IPS DF 6.9 (cell line): ENCODE data around the gene DOHH.
"Not testable (repeated sequence)": the region's sequence is repeated elsewhere in the genome, so short reads cannot be mapped to it uniquely, and the experiment has no call there.

Source experiments
- DNase-seq: peaks from one replicate; pipeline ENCODE4 v3.0.0-alpha.2; 2013; ENCODE audit warnings: low read depth, low spot score
- H3K27ac ChIP-seq: one replicate; pipeline ENCODE4 v1.5.1; 2013; ENCODE audit warnings: low read length, control low read depth
- H3K27me3 ChIP-seq: 2 replicates; pipeline ENCODE4 v1.6.1; 2013; ENCODE audit warnings: mild to moderate bottlenecking, low read length; ENCODE audit not compliant: control insufficient read depth, insufficient read depth
- H3K36me3 ChIP-seq: 2 replicates; pipeline ENCODE4 v1.6.1; 2013; ENCODE audit warnings: low read length; ENCODE audit not compliant: control insufficient read depth, insufficient read depth
- H3K4me1 ChIP-seq: 2 replicates; pipeline ENCODE4 v1.6.1; 2013; ENCODE audit warnings: low read length; ENCODE audit not compliant: control insufficient read depth, insufficient read depth
- H3K4me3 ChIP-seq: 2 replicates; pipeline ENCODE4 v1.5.1; 2013; ENCODE audit warnings: mild to moderate bottlenecking, low read length
- H3K9me3 ChIP-seq: 2 replicates; pipeline ENCODE4 v1.6.1; 2013; ENCODE audit warnings: low read length, inconsistent platforms; ENCODE audit not compliant: control insufficient read depth, insufficient read depth
- WGBS: extraction: QIAGEN DNeasy Blood & Tissue Kit; methylation state at CpG from one replicate; pipeline ENCODE4 v1.1.7; 2013; ENCODE audit warnings: mixed read lengths, missing lambda C conversion rate; ENCODE audit not compliant: insufficient read length, insufficient coverage; 5-methylcytosine and 5-hydroxymethylcytosine counted together

The DOHH gene

DNA sequence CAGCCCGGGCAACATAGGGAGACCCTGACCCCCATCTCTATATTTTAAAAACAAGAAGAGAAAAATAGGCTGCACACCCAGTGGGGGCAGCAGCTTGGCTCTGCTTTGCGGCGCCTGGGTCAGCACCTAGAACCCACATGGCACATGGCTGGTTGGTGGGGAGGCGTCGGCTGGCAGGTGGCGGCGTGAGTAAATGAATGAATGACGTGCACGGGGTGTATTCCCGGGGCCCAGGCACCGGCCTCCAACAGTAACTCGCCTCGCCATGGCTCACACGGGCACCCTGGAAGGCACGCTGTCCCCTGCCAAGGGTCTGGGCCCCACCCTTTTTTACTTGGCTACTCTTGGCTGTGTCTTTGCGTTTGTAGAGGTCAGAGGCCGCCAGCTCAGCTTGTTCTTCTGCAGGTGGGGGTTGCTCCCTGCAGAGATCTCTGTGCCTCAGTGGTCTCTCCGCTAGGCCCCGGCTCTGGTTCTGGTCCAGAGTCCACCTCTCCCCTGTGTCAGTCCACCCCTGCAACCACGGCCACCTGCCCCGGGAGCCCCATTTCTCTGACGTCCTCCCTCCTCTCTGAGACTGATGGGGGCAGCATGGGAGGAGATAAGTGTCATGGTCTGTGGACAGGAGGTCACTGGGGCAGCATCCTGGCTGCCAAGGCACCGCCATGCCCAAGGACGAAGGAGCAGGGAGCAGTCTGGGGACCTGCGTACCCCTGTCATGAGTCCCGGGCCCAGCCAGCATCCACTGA is 11.2 kb upstream of the DOHH start:
- Histone ChIP-seq H3K4me3 (no peak overlapping the region), H3K27ac (no peak overlapping the region), H3K36me3 (peaks cover 2% of the 10 kb centered on the region; the same call in 1 of the 2 replicates), H3K9me3 (no peaks in the 10 kb centered on the region), H3K27me3 (no peaks in the 10 kb centered on the region), H3K4me1 (peaks cover 3% of the 10 kb centered on the region; the same call in 1 of the 2 replicates)
- DNase-seq, result no peak
- no CpG with 5 or more reads among the region's 26 CpGs for WGBS

DNA sequence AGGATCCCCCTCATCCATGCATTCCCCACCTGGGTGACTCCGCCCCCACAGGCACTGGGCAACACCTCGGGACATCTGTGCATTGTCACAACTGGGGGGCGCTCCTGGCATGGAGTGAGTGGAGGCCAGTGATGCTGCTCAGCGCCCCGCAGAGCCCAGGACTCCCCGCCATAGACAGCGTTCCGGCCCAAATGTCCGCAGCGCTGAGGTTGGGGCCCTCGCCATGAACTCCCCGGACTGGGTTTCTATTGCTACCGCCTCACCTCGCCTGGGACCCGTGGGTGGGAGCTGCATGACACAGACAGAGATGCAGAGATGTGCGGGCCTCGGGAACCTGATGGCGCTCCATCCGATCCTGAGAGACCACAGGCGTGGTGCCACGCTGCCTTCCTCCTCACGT is 10.3 kb upstream of the DOHH start:
- peaks cover 1% of the 10 kb centered on the region; the same call in 1 of the 2 replicates for H3K4me1 ChIP-seq
- no peaks in the 10 kb centered on the region for H3K27me3 ChIP-seq
- DNase-seq, result no peak
- H3K36me3 ChIP-seq, result peaks cover 2% of the 10 kb centered on the region; the same call in 1 of the 2 replicates
- H3K9me3 ChIP-seq, result no peaks in the 10 kb centered on the region
- no peak overlapping the region for H3K4me3 ChIP-seq
- WGBS, result no CpG with 5 or more reads among the region's 22 CpGs
- H3K27ac ChIP-seq, result no peak overlapping the region

DNA sequence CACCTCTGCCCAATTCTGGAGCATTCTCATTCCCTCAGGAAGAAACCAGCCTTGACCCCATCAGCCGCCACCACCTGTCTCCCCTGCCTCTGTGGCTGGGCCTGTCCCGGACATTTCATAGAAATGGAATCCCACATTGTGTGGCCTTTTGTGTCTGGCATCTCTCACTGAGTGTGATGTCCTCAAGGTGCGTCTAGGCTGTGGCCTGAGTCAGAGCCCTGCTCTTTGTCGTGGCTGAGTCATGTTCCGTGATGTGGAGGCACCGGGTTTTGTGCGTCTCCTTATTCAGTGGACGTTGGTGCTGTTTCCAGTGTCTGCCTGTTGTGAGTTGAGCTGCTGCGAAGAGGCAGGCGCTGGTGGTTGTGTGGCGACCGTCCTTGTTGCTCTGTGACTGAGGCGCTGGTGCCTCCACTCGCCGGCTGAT is 9.1 kb upstream of the DOHH start:
- H3K4me1 ChIP-seq, result peaks cover 1% of the 10 kb centered on the region

DNA sequence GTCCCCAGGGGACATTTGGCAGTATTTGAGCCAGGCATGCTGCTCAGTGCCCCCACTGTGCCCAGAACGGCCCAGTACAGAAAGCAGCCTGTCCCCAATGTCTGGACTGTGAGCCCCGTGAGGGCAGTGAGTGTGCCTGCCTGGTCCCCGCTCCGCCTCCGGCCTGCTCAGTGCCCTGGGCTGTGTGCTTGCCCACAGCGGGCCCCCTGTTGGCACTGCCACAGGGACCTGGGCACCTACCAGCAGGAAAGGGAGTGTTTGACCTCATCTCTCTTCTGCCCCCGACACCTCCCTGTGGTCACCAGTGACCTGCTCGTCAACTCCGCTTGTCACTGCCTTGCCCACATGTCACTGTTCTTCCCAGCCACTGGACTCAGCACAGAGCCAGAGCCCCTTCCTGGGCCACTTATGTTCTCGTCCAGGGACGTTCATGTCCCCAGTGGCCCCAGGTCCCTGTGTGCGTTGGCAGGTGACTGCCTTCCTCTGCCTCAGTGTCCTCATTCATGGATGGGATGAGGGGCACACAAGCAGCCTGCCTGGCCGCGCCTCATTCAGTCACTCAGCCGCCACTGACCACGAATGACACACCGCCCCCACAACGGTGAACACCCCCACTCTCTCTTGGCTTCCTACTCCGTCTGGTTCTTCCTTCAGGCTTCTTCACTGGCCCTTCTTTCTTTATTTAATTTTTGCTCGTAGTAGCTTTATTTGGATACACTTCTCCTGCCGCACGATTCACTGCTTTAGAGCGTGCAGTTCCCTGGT is 8.5 kb upstream of the DOHH start:
- no CpG with 5 or more reads among the region's 23 CpGs for WGBS
- Histone ChIP-seq H3K4me1 (peaks cover 1% of the 10 kb centered on the region), H3K27ac (no peak overlapping the region), H3K27me3 (no peaks in the 10 kb centered on the region), H3K9me3 (no peaks in the 10 kb centered on the region), H3K4me3 (no peak overlapping the region), H3K36me3 (peaks cover 2% of the 10 kb centered on the region; the same call in 1 of the 2 replicates)
- DNase-seq, result no peak

More for the DNA sequence above, 9.1 kb upstream of the DOHH start:
- Histone ChIP-seq H3K4me3 (no peak overlapping the region), H3K9me3 (no peaks in the 10 kb centered on the region), H3K27me3 (no peaks in the 10 kb centered on the region), H3K36me3 (peaks cover 2% of the 10 kb centered on the region; the same call in 1 of the 2 replicates), H3K27ac (no peak overlapping the region)
- no peak for DNase-seq
- no CpG with 5 or more reads among the region's 15 CpGs for WGBS

DNA sequence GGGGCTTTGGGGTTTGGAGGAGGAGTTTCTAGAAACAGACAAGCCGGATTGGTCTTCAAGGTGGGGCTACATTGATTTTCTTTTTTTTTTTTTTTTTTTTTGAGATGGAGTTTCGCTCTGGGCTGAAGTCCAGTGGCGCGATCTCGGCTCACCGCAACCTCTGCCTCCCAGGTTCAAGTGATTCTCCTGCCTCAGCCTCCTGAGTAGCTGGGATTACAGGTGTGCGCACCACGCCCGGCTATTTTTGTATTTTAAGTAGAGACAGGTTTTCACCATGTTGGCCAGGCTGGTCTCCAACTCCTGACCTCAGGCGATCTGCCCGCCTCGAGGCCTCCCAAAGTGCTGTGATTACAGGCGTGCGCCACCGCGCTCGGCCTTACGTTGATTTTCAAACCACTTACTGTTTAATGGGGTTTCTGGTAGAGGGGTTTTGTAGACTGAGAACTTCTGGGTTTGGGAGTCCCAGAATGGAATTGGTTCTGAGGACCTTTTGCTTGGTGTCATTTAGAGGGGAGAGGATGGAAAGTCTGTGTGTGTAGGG is 7.7 kb upstream of the DOHH start:
- H3K36me3 ChIP-seq, DNase-seq, H3K27me3 ChIP-seq, H3K4me1 ChIP-seq, H3K4me3 ChIP-seq, H3K9me3 ChIP-seq, H3K27ac ChIP-seq: not testable (repeated sequence)
- WGBS, result no CpG with 5 or more reads among the region's 18 CpGs

DNA sequence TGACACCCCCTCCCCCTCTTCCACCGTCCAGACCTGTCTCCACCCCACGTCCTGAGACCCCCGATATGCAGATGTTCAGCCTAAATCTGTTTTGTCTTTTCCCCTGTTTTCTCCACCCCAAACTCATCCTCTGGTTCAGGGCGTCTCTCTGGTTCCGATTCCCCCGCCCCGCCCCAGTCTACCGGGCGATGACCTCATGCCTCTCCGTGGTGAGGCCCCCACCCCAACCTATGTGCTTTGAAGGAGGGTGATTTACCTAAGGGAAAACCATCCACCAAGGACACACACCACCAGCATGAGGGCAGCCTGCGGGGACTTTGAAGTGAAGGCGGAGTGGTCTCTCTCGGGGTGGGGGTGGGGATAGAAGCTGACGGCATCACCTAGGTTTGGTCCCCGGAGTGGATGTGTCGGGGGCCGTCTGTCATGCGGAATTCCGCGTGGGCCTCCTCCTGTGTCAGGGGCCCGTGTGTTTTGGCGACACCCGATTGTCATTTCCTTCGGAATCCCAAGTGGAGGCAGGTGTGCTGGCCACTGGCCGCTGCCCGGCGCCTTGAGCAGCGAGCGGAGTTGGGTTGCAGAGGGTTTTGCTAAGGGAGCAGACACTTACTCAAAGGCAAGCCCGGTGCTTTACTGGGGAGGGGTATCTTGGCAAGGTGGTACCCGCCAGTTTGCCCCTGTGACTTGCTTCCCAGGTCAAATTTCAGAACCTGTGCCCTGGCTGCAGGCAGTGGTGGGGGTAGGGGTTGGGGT is 7.1 kb upstream of the DOHH start:
- peak overlapping the region; percentile 70; the same call in 1 of the 2 replicates for H3K4me3 ChIP-seq
- no peaks in the 10 kb centered on the region for H3K9me3 ChIP-seq
- H3K4me1 ChIP-seq, result no peaks in the 10 kb centered on the region; the same call in none of the 2 replicates
- WGBS, result no CpG with 5 or more reads among the region's 31 CpGs
- no peaks in the 10 kb centered on the region for H3K27me3 ChIP-seq
- H3K27ac ChIP-seq, result no peak overlapping the region
- peaks cover 2% of the 10 kb centered on the region; the same call in 1 of the 2 replicates for H3K36me3 ChIP-seq
- DNase-seq, result no peak

DNA sequence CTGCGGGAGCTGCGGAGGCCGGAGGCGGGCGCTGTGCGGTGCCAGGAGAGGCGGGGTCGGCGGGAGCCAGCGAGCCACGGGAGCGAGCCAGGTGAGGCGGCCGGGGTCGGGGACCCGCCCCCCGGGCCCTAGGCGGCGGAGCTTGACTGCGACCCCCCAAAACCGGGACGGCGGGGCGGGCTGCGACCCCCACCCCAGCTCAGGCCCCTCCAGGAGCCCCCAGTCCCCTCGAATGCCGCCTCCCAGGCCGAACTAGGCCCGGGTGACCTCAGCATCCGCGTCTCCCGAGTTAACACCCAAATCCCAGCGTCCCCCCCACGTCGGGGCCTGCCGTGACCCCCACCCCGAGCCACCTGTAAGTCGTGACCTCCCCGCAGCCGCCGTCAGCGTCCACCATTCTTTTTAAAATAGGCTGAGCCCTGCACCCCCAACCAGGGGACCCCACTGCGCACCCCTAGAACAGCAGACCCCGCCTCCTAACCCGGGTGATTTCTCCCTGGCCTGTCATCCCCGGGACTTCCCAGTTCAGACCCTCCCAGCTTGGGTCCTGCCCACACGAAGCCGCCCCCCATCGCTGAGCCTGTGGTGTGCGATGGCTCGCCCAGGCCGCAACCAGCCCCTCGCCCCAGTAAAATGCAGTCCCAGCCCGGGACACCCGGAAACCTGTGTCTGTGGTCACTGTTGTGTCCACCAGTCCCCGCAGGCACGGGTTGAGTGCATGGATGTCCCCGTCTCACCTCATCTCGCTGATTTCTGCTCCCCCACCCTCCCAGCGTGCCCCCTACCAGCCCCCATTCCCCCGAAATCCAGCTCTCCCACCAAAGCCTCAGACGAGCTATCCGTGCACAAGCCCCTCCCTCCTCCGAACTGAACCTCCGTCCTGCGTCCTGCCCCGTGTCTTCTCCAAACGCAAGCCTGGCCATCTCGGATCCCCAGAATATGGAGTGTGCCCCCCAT is 6.2 kb upstream of the DOHH start:
- H3K9me3 ChIP-seq, result no peaks in the 10 kb centered on the region
- no CpG with 5 or more reads among the region's 69 CpGs for WGBS
- no peaks in the 10 kb centered on the region for H3K36me3 ChIP-seq
- no peaks in the 10 kb centered on the region; the same call in 1 of the 2 replicates for H3K4me1 ChIP-seq
- no peak for DNase-seq
- H3K4me3 ChIP-seq, result peak overlapping the region; percentile 70
- no peak overlapping the region for H3K27ac ChIP-seq
- no peaks in the 10 kb centered on the region for H3K27me3 ChIP-seq

DNA sequence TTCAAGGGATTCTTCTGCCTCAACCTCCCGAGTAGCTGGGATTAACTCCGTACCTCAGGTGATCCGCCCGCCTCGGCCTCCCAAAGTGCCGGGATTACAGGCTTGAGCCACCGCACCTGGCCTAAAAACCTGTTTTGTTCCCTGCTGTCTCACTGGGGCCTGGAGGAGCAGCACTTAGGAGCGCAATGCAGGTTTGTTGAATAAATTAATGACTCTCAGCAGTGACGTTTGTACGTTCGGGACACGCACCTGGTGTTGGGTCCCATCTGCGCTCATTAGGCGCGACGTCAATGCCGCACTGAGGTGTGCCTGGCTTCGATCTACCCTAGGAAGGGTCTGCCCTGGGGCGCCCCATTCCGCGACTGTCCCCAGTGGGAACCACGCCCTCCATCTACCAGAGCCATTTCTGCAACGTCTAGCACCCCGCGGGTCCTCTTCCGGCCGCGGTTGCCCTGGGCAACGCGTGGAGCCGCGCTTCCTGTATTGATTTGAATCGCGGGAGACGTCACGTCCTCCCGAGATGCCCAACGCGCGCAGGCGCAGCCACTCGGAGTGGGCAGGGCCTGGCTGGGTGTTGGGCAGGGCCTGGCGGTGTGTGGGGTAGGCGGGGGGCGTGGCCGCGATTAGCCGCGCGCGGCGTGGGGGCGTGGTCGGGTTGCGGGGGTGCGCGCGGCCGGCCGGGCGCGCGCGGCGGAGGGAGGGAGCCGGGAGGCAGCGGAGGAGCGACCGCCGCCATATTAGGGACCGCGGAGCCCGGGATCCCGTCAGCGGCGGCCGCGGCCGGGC is 5.3 kb upstream of the DOHH start, which contains the start of gene FZR1:
Gene FZR1, plus strand, starts transcription at position 714 of the 786 bp plus-strand sequence. CDS start 16,679 bp downstream, outside the sequence.
- Histone ChIP-seq H3K27ac (no peak within 1 kb of the TSS), H3K4me1 (no peaks in the 10 kb centered on the region; the same call in 1 of the 2 replicates), H3K9me3 (no peaks in the 10 kb centered on the region), H3K36me3 (no peaks in the 10 kb centered on the region), H3K27me3 (no peaks in the 10 kb centered on the region), H3K4me3 (peak within 1 kb of the TSS; percentile 70)
- DNase-seq, result peak; percentile 92
- WGBS, result no CpG with 5 or more reads among the region's 79 CpGs

DNA sequence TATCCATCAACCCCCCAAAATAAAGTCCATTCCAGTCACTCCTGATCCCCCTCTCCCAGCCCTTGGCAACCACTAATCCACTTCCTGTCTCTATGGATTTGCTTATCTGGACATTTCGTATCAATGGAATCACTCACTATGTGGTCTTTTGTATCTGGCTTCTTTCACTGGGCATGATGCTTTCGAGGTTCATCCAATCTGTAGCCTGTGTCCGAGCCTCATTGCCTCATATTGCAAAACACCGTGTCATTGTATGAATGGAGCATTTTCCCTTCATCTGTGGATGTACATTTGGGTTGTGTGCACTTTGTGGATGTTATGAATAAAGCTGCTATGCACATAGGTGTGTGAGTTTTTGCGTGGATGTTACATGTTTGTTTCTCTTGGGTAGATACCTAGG is 4.3 kb upstream of the DOHH start:
- H3K4me1 ChIP-seq, result no peaks in the 10 kb centered on the region; the same call in 1 of the 2 replicates
- DNase-seq, result no peak
- H3K4me3 ChIP-seq, result no peak overlapping the region
- no peaks in the 10 kb centered on the region for H3K36me3 ChIP-seq
- H3K9me3 ChIP-seq, result no peaks in the 10 kb centered on the region
- H3K27me3 ChIP-seq, result no peaks in the 10 kb centered on the region
- no CpG with 5 or more reads among the region's 5 CpGs for WGBS
- no peak overlapping the region for H3K27ac ChIP-seq
